ENCODE results near the gene FAM171A1.

FAM171A1 gene

DNA sequence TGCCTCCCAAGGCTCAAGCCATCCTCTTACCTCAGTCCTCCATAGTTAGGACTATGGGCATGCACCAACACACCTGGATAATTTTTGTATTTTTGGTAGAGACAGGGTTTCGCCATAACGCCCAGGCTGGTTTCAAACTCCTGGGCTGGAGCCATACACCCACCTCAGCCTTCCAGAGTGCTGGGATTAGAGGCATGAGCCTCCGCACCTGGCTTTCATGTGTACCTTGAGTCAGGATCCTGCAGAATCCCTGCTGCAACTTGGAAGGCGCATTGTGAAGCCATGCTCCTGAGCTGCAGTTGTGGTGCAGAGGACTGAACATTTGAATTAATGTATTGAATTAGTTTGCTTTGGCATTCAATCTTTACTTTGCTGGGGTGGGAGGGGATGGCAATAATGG is 173.2 kb downstream of the FAM171A1 start:
- no peak for DNase-seq

DNA sequence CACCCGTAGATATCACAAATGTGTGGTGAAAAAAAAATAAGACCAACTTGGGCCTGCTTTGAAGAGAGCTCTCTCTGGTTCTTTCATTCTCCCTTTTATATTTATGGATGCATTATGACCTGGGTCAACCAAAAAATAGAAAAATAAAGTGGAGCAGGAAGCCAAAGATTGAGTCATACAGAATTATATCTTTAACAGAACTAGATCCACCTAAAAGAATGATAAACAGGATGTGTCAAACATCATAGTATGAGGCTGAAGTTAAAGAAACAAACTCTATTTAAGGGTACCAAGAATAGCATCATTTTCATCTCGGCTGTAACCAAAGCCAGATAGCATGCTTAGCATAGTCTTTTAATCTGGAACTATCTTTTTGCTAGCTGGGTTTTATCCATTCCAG is 173.8 kb downstream of the FAM171A1 start:
- DNase-seq: no peak

DNA sequence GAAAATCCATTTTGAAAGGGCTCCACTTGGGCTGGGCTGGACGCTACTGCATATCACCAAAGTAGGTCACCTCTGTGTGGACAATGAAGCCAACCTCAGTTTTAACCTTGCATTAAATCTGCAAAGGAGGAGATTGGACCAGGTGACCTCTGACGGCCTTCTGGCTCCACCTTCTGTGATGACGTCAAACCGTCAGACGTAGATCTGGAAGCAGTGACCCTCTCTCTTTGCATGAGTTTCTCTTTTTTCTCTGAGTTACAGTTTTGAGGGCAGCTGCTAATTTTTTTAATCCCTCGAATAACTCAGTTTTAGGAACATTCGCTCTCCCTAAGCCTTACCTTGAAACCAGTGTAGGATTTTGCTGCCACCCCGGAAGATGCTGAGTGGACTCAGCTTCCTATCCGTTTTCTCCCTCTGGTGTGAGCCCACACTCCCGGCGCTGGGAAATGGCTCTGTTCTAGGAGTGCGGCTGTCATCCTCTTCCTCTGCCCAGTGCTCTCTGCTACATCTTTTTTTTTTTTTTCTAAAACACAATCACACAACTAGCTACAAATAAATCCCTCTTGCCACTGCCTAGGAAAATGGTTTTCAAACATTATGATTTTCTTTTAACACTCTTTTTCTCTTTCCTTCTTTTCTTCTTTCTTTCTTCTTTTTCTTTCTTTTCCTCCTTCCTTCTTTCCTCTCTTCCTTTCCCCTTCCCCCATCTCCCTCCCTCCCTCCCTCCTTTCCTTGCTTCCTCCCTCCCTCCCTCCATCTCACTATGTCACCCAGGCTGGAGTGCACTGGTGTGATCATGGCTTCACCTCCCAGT is 174.9 kb downstream of the FAM171A1 start:
- no peak for DNase-seq

DNA sequence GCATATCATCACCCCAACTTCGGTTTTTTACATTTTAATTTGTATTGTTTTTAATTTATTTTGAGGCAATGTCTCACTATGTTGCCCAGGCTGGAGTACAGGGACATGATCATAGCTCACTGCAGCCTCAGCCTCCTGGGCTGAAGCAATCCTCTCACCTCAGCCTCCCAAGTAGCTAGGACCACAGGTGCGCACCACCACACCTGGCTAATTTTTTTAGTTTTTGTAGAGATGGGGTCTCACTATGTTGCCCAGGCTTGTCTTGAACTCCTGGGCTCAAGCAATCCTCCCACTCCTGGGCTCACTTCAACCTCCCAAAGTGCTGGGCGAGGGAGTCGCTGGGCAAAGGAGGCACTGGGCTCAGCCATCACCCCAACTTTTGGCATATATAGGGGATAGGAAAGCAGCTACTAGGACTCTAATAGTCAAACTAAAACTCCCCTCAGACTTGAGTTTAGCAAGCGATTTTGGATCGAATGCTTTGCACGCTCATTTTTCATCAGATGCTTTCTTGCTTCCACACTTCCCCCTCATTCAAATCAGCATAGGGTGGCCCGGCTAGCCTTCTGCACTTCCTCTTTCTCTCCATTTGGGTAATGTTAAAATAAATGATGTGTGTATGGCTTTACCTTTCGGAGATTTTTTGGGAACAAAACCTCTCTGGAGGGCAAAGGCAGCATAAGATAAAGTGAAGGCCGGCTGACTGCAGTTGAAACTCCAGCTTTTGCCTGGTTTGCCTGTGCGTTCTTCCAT is 181.8 kb downstream of the FAM171A1 start:
- no peak for DNase-seq

DNA sequence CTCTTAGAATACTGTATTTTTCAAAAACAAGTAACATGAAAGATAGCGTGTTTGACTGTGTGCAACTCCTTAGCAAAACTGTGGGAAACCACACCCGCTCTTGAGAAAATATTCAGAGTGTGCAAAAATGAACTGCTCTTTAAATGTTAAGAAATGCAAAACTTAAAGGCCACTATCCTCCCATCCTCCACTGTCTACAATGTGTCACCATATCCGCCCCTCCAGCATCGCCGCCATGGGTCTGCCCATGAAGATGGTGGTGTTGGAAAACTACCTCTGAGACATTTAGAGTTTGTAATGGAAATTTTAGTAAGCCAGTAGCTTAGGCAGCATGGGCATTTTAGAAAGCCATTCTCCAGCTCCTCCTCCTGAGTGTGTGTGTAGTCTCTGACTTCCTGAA is 182.5 kb downstream of the FAM171A1 start:
- no peak for DNase-seq

DNA sequence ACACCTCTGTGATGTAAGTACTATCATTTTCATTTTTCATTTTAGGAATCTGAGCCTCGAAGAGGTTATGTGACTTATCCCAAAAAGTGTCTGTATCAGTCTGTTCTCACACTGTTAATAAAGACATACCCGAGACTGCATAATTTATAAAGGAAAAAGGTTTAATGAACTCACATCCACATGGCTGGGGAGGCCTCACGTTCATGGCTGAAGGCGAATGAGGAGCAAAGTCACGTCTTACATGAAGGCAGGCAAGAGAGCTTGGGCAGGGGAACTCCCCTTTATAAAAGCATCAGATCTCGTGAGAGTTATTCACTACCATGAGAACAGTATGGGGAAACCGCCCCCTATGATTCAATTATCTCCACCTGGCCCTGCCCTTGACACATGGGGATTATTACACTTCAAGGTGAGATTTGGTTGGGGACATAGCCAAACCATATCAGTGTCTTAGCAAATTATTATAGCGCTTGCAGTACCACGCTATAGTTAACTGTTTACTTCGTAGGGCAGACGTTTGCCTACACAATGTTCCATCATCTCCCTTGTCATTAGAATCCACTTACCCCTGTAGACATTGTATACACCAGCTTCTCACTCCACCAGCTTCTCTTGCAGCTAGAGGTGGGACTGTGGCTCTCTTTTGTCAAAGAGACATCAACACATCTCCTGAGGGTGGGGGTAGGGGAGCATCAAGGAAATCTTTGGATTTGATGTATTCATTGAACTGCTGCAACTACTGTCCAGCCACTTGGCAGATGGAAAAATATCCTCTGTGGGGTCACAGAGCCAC is 187.2 kb downstream of the FAM171A1 start:
- DNase-seq: no peak

DNA sequence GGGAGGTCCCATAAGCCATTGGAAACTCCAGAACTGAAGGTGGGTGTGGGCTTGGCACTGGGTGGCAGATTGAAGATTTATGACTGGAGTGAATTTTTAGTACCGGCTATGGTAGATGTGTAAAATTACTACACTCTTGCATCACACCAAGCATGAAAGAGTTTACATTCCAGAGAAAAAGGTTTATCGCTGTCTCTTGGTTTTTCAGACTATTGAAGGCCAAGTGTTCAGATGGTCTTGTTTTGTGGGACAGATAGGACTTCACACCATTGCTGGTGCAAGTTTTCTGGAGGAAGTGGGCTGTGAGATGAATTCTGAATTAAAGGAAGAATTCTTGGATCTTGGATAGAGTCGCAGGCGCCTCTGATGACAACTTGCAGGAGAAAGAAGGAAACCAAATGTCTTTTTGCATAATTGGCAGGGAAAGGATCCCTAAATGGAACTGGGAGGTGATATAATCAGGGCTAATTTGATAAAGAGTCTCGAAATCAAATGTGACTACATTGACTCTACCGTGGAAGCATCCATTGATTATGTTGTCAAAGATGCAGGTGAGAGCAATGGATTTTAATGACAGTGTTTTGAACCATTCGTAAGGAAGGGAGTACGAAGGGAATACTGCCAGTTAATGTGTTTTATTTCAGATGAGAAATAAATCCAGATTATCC is 188.4 kb downstream of the FAM171A1 start:
- DNase-seq: no peak

DNA sequence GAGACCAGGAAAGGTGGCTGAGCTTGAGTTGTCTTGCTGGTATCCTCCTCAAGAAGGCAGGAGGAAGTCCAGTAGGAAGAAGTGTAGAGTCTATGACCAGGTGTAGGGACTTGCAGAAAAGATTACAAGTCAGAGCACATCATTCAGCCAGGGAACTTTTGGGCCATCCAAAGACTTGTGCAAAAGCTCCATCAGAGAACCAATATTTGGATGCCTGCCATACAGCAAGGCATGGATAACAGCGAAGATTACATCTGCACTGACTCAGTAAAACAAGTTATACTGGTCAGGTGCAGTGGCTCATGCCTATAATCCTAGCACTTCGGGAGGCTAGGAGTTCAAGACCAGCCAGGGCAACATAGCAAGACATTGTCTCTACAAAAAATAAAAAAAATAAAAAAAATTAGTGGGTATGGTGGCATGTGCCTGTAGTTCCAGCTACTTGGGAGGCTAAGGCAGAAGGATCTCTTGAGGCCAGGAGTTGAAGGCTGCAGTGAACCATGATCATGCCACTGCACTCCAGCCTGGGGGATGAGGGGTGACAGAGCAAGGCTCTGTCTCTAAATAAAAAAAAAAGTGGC is 189.4 kb downstream of the FAM171A1 start:
- no peak for DNase-seq

DNA sequence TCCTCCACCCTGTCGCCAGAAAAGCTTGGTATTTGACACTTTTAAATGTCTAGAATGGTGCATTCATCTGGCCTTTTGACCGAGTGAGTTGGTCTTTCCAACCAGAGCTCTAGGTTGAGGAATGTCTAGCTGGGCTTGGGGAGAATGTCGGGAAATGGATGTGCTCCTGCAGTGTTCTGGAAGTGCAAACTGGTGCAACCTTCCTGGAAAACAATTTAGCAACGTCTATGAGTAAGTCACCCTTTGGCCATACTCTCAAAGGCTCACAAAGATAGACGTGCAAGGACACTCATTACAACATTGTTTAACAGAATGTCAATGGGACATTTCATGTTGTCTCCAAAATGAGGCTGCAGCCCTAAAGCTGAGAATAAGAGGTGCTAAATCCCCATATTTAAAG is 190.4 kb downstream of the FAM171A1 start:
- DNase-seq: no peak

DNA sequence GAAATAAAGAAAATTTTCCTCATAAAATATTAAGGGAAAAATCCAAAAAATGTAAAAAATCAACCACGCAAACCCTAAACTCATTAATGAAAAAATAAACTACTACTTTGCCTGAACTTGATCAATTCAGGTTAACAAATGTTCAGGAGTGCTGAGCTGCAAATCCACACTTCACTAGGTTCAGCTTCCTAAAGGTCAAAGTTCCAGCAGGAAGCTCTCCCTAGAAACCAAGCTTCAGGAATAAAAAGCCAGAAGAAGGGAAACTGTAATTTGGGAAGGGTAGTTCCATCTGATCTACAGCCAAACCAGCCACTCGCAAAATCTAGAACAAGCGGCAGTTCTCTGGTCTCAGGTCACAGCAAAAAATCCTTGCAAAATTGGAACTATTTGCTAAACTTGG is 194.8 kb downstream of the FAM171A1 start:
- no peak for DNase-seq

DNA sequence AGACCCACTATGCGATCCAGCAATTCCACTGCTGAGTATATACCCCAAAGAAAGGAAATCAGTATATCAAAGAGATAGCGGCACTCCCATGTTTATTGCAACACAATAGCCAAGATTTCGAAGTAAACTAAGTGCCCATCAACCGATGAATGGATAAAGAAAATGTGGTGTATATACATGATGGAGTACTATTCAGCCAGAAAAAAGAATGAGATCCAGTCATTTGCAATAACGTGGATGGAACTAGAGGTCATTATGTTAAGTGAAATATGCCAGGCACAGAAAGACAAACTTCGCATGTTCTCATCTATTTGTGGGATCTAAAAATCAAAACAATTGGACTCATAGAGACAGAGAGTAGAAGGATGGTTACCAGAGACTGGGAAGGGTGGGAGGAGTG is 195.5 kb downstream of the FAM171A1 start:
- DNase-seq: no peak

DNA sequence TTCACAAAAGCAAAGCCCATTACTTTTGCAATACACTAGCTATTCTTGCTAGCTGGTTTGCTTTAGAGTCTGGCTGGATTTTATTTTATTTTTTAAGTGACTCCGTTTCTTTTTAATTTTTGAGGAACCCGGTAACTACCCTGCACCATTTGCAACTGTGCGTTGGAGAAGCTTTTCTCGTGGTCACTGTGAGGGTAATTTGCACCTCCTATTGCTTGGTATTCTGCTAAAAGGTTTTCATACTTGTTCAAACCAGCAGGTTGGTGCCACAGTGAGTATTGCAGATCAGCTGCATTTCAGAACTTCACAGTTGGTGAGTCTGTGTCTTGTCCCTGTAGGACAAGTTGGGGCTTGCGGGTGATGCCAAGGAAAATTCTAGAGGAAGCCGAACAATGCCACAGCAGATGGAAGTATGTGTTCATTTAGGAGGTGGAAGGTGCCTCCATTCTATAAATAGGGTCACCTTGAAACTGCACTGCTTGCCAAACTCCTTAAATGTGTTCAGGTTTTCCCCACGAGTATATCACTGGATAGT is 198.7 kb downstream of the FAM171A1 start:
- DNase-seq: no peak

DNA sequence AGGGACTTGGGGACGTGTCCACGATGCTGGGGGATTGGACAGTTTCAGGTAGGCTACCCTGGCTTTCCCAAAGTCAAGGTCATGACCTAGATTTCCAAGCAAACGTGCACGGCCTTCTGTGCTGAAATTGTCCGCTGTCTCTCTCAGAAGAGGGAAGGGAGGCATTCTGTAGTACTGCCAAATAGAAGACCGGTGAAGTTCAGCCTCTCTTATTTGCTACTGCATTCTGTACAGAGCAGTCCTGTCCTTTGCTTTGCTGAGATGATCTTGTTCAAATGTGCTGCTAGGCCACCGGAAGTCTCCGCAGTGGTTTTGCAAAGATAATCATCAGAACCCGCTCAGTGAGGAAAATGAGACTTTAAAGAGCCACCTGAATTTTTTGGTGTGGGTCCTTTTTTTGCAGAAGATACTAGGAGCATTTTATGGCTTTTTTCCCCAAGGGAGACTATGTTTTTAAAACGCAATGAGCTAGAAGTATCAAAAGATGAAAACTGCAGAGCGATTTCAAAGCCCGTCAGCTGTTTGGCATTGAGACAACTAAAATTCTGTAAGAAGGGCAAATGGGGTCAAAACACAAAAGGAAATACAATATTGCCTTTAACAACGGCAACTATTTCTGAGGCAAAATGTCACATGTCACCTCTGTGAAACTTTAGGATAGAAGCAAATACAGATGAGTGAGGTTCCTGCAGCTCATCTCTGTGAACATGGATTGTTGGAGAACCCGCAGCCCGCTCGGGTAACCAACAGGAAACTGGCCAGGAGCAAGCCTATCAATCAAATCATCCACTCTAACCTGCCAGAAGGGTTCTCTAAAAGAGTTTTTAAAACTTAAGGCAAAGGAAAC is 201.3 kb downstream of the FAM171A1 start:
- DNase-seq: no peak

DNA sequence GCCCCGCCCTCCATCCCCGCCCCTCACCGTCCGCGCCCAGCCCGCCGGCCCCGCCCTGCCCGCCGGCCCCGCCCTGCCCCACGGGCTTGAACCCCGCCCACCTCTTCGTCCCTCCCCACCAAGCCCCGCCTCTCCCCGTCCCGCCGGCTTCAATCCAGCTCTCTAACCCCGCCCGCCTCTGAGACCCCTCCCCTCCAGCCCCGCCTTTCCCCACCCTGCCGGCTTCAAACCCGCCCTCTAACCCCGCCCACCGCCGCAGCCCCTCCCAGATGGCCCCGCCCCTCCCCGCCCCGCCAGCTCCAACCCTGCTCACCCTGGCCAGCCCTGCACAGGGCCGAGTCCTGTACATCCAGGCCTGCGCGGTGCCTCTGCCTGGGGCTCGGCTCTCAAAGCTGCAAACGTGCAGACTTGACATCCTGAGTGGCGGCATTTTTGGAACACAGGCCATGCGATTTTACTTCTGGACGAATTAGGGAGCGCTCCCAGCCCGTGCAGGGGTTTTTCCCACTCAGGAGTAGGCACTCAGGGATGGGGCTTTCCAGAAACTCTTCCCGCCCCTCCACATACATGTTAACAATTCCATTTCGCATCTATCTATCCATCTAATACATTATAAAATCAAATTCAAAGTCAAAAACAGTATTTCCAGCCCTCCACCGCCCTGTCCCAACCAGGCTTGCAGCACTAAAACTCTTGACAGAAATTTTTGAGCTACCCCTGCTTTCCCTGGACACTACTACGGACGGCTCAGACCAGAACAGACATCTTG is 202.1 kb downstream of the FAM171A1 start:
- DNase-seq: peak; percentile 83 to 94

DNA sequence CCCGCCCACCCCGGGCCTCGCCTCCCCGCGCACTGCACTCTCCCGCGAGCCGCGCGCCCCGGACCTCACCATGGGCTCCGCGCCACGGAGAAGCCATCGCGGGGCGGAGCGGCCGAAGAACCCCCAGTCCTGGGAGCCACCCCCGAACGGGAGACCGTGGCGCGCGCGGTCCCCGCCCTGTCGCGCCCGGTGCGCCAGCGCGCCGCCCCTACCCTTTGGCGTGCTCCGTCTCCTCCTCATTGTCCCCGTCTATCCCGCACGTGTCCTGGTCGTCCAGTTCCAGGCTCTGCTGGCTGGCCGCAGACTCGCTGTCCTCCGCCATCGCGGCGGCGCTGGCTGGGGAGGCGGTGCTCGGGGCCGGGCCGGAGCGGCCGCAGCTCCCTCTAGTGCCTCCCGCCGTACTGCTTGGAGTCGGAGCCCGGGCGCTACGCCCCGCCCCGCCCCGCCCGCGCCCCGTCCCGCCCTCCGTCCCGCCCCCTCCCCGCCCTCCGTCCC is 202.8 kb downstream of the FAM171A1 start, which contains the start of gene NMT2:
NMT2 (minus strand) TSS at position 403 of the 495 bp plus-strand sequence; CDS start at position 322, 81 bp downstream.
- DNase-seq: peak in 1 of 2 experiments; percentile 83

DNA sequence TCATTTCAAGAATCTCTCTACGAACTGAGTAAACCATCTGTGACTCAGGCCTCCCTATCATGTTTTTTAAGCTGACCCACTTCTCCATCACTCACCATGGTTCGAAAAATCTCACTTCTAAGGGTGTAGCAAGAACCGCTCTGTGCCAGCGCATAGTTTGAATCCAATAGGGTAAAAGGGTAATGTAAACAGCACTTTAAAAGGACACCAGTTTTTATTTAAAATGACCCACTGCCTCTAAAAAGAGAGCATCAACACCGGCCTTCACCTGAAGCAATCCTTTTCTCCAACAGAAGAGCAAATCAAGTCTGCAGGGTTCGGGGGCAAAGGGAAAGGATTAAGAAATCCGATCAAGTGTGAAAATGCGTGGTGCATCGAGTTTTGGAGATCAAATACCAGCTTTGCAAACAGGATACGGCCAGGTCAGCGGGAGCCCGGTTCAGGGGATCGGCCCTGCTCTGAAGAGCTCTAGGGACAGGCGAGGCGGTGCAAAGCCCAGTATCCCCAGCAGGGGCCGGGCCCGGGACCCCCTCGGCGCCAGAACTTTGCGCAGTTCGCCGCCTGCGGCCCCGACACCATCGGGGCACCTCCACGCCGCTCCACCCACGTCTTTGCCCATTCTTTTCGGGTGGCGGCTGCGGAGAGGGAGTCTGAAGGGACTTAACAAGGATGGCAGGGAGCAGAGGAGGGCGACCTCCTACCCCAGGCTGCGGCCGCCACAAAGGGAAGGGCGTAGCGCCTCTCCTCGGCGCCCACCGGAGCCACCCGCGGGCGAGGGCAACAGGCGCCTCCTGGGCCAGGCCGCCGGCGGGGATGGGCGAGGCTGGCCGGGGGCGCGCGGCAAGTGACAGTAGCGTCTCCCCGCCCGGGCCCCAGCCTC is 203.4 kb downstream of the FAM171A1 start:
- no peak for DNase-seq

DNA sequence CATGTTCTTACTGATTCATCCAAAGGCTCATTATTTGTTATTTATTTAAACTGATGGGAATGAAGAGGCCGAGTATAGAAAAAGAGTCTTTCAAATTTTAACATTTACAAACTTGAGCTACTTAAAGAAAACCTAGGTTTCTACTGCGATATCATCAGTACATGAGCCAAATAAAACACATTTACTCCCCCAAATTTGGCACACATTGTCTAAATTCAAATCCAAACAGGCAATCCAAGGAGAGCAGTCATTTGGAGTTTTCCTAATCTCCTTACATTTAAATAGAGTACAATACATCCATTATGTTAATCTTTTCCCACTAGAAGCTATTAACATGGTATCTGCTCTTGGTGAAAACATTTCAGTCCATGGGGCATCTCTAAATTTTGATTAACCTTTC is 204.8 kb downstream of the FAM171A1 start:
- DNase-seq: no peak

DNA sequence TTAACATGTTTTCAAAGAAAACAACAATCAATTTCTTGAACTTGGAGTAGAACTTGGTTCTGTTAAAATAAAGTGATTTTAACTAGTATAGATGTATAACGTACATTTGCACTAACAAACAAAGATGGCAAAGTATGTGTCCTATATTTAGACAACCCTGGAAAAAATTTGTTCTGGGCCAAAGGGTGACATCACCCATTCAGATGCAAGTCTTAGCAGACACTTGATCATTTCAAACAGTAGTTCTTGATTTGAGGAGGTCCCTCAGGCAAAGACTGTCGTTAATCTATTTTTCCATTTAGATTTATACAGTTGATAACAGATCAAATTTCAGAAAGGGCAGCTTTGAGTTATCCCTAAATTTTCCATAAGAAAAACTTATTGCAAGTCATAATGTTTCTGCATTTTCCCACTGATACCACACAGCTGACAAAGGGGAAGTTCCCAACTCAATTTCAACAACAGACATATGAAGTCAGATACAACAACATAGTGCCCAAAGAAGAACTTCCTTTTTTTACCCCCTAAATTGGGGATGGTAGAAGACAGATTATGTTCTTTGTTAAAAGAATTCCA is 207.7 kb downstream of the FAM171A1 start:
- DNase-seq: no peak

Data from cerebellar nuclear complex (tissue), 1 donor.